ENCODE measurements around the gene LAMTOR5. TPM values are rescaled to one million over a fixed set of nuclear protein-coding genes. Genes with fewer than 3 reads are reported as not detected.

Gene LAMTOR5
- total RNA-seq, 1 experiment from 2014 or later, result 133 TPM

DNA sequence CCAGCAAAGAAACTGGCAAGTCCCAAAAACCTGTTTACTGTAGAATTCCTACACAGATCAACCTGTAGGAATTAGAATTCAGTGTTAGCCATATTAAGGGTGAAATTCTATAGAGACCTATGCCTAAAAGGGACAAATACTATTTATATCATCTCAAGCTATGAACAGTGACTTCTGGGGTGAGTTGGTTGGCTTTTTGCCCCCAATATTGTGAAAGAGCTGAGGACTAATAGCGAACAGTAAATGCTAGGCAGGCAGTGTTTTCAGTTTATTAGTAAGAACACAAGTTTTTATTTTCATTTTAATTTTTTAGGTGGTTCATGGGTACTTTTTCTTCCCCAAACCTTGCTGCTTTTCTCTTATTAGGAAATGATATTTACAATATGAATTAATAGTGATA lies 32.0 kb downstream of the LAMTOR5 start:
- peaks cover 86% of the 10 kb centered on the region for H3K36me3 ChIP-seq
- no peaks in the 10 kb centered on the region for H3K27me3 ChIP-seq
- H3K9me3 ChIP-seq, result no peaks in the 10 kb centered on the region
- no peak overlapping the region for H3K4me3 ChIP-seq
- no peak for DNase-seq

DNA sequence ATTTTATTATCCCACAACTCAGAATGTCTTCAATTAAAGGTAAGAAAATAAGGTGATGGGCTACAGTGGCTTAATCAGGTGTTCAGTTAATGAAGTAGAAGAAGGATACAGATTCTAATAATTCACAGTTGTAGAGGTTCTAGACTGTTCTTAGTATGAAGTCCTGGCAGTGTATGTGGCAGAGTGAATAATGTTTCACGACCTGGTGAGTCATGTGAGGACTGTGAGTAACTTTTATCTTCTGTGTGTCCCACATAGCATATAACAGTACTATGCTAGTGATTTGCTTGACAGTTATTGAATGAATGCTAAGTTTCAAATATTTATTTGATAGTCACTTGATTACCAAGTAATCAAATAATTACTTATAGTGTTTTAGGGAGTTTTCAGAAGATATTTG lies 36.7 kb downstream of the LAMTOR5 start:
- peaks cover 79% of the 10 kb centered on the region for H3K36me3 ChIP-seq
- no peaks in the 10 kb centered on the region for H3K27me3 ChIP-seq
- no peak overlapping the region for H3K4me3 ChIP-seq
- peak; percentile 40 for DNase-seq
- H3K9me3 ChIP-seq, result no peaks in the 10 kb centered on the region

DNA sequence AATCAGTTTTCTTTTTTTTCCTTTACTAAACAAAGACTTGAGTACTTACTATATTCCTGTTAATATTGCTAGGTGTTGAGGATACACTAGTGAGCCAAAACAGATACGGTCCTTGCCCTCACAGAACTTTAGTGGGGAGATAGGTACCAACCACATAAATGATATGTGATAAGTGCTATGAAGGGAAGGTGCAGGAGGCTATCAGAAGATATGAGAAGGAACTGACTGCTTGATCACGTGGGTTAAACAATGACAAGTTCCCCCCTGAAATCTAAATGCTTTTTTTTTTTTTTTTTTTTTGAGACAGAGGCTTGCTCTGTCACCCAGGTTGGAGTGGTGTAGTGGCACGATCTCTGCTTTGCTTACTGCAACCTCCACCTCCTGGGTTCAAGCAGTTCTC lies 43.3 kb downstream of the LAMTOR5 start:
- Histone ChIP-seq H3K36me3 (peaks cover 72% of the 10 kb centered on the region), H3K27me3 (no peaks in the 10 kb centered on the region), H3K4me3 (no peak overlapping the region), H3K9me3 (no peaks in the 10 kb centered on the region)
- no peak for DNase-seq

DNA sequence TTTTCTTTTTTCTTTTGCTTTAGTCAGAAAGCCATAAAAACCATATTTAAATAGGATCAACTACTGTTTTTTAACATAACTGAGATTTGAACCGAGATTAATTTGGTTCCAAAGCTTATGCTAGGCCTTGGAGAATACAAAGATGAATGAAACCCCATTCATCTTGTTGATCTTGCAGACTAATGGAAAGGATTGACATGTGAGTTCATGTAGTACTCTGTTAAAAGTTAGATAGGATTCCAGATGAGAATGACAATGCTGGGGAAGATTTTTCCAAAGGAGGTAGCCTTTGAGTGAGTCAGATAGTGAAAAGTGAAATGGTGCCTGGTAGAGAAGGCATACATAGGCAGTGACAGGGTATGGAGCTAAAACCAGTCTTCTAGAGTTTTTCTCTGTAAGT lies 45.6 kb downstream of the LAMTOR5 start:
- Histone ChIP-seq H3K9me3 (no peaks in the 10 kb centered on the region), H3K36me3 (peaks cover 77% of the 10 kb centered on the region), H3K27me3 (no peaks in the 10 kb centered on the region), H3K4me3 (no peak overlapping the region)
- no peak for DNase-seq

DNA sequence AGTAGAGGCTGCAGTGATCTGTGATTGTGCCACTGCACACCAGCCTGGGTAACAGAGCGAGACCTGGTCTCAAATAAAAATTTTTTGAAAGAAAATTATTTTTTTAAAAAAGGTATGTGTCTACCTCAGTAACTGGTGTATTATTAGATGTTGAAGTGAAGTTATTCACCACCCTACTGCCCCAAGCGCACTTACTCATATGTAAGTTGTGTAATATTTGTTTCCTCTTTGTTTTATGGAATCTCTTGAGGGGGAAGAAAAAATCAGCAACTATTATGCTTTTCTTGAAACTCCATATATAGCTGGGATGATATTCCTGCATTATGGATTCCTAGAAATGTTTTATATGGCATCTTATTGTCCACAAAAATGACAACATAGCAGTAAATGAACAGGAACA lies 47.1 kb downstream of the LAMTOR5 start:
- Histone ChIP-seq H3K27me3 (no peaks in the 10 kb centered on the region), H3K9me3 (no peaks in the 10 kb centered on the region), H3K4me3 (no peak overlapping the region), H3K36me3 (peaks cover 77% of the 10 kb centered on the region)
- DNase-seq, result no peak

DNA sequence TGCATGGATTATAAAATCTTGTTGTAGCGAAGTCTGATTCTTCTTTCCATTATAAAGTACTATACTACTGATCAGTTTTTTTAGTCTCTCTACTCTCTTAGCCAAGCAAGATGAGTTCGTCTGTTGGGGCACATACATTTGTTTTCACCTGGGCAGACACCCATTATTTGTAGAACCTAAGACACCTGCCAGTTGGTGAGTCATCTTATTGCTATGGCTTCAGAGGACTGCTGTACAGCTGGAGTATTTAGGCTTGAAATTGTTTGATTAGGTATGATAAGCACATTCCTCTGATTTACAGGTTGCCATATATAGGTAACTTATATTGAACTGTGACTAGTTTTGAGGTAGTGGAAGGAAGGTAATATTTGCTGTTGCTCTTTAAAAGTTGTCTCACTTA lies 51.1 kb downstream of the LAMTOR5 start:
- peaks cover 84% of the 10 kb centered on the region for H3K36me3 ChIP-seq
- no peak overlapping the region for H3K4me3 ChIP-seq
- H3K27me3 ChIP-seq, result no peaks in the 10 kb centered on the region
- no peak for DNase-seq
- H3K9me3 ChIP-seq, result no peaks in the 10 kb centered on the region

DNA sequence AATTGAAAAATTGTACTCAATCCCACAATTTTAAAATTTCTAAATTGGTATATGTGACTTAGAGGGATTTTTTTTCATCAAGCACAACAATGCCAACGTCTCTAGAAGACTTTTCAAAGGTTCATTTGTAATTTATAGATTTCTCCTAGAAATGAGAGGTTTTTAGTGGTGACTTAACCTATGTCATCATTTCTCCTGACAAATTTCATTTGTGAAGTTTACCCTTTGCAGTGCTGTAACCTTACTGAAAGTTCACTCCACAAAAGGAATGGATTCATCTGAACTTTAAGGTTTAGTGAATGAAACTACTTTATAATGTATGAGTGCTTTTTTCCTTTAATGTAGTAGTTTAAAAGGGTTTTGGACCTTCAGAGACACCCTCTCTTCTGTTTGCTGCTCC lies 52.2 kb downstream of the LAMTOR5 start:
- Histone ChIP-seq H3K36me3 (peaks cover 84% of the 10 kb centered on the region), H3K4me3 (no peak overlapping the region), H3K9me3 (no peaks in the 10 kb centered on the region), H3K27me3 (no peaks in the 10 kb centered on the region)
- no peak for DNase-seq

Other genes starting within 250 kb of the LAMTOR5 start
- 3.1 and 4.4 TPM in 2 replicates for gene KCNC4, start 197.4 kb downstream of the LAMTOR5 start, total RNA-seq (2014; rRNA removed; shearing (Covaris generic); ENCODE audit: low replicate concordance)
- 25.5 and 26.0 TPM in 2 replicates for gene RBM15, start 68.3 kb downstream of the LAMTOR5 start, total RNA-seq (2014; rRNA removed; shearing (Covaris generic); ENCODE audit: low replicate concordance)
- gene SLC16A4, start 16.7 kb downstream of the LAMTOR5 start, total RNA-seq (2014; rRNA removed; shearing (Covaris generic); ENCODE audit: low replicate concordance), result 30.5 and 32.0 TPM in 2 replicates
- gene PROK1, start 43.5 kb upstream of the LAMTOR5 start, total RNA-seq (2014; rRNA removed; shearing (Covaris generic); ENCODE audit: low replicate concordance), result not detected in 2 replicates
- gene KCNA10, start 111.5 kb upstream of the LAMTOR5 start, total RNA-seq (2014; rRNA removed; shearing (Covaris generic); ENCODE audit: low replicate concordance), result not detected in 2 replicates
- 0.17 TPM in 1 of 2 replicates, not detected in the other for gene KCNA2, start 198.7 kb upstream of the LAMTOR5 start, total RNA-seq (2014; rRNA removed; shearing (Covaris generic); ENCODE audit: low replicate concordance)